NCI-H345 treated with DMSO at 0.1 percent for 48 hours (cell line): Measurements from ENCODE around the gene MICU1.
"Not testable (repeated sequence)": the region's sequence is repeated elsewhere in the genome, so short reads cannot be mapped to it uniquely, and the experiment has no call there.

Source experiments
- DNase-seq: peaks from one replicate; lab custom pipeline; 2025; ENCODE audit not compliant: unreplicated experiment; lab: John Stamatoyannopoulos, UW

Gene MICU1

DNA sequence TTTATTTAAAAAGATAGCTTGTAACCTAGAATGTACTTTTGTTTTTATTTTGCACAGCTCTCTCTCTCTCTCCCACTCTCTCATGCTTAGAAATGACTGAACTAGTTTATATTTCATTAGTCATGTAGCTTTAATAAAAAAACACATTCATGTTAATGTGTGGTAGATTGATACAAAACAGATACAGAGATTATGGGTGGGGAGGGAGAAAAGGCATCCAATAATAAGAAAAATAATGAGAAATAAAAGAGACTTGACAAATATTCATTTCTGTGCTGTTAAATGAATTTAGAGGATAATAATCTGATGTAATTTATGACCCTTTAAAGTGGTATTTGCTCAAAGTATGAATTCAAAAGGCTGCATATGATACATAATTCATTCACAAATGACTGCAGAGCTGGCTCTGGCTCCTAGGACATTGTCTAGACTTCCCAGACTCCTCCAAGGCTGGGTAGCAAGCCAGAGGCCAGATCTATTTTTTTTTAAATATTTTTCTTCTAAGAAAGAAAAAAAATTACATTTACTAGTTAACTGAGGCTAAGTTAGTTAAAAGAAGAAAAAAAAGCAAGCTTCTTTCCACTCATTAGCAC, 165.5 kb downstream of the MICU1 start:
- DNase-seq: no peak

- DNase-seq: no peak
Observed at GRCh38 chr10:72459301-72459700, 166.6 kb downstream of the MICU1 start.

GRCh38 chr10:72455889-72456595, 169.8 kb downstream of the MICU1 start:
- DNase-seq: no peak

GRCh38 chr10:72449941-72450441, 175.9 kb downstream of the MICU1 start:
- DNase-seq: no peak

- no peak for DNase-seq
Observed at GRCh38 chr10:72445851-72446250, 180.0 kb downstream of the MICU1 start.

- not testable (repeated sequence) for DNase-seq
Observed at GRCh38 chr10:72442969-72443368, 182.9 kb downstream of the MICU1 start.

DNA sequence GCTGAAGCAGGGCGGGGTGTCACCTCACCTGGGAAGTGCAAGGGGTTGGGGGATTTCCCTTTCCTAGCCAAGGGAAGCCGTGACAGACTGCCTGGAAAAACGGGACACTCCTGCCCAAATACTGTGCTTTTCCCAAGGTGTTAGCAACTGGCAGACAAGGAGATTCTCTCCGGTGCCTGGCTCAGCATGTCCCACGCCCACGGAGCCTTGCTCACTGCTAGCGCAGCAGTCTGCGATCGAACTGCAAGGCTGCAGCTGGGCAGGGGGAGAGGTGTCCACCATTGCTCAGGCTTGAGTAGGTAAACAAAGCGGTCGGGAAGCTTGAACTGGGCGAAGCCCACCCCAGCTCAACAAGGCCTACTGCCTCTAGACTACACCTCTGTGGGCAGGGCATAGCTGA, 190.3 kb downstream of the MICU1 start:
- no peak for DNase-seq

GRCh38 chr10:72430936-72431335, 194.9 kb downstream of the MICU1 start:
- DNase-seq: not testable (repeated sequence)

- DNase-seq: no peak
Observed at GRCh38 chr10:72429931-72430330, 195.9 kb downstream of the MICU1 start.

DNA sequence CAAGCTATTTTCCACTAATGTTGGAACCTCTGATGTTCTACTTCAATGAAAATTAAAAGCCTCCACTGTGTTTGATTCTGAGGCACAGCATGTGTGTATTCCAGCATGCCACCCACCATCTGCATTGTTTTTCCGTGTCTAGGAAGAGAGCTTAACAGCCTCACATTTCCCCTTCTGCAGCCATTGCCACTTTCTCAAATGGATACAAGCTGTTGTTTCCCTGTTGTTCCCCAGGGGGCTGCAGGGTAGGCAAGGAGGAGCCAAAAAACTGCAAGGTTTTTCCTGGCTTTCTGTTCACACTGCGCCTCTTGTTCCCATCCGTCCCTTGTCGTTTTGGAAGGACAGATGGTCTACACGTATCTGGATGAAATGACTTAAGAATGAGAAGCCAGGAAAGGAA, 198.9 kb downstream of the MICU1 start:
- DNase-seq: no peak

- DNase-seq: no peak
Observed at GRCh38 chr10:72425133-72425532, 200.7 kb downstream of the MICU1 start.

- DNase-seq: no peak
Observed at GRCh38 chr10:72424561-72424960, 201.3 kb downstream of the MICU1 start.

GRCh38 chr10:72423426-72423825, 202.5 kb downstream of the MICU1 start:
- DNase-seq: no peak

DNA sequence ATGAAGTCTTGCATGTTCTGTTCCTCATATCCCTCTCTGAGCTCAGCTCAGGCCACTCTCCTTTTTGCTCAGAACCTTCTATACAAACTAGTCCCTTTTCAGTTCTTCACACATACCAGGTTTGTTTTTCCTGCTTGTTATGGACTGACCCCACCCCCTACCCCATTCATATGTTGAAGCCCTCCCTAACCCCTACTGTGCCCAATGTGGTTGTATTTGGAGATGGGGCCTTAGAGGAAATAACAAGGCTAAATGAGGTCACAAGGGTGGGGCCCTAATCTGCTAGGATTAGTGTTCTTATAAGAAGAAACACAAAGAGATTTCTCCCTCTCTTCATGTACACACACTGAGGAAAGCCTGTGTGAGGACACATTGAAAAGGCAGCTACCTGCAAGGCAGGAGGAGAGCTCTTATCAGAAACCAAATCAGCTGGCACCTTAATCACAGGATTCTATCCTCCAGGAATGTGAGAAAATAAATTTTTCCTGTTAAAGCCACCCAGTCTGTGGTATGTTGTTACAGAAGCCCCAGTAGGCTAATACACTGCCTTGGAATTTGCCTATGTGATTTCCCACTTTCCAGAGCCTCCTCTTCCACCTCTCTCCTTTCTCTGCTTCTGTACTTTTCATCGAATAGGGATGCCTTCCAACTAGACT, 203.9 kb downstream of the MICU1 start:
- DNase-seq: no peak

GRCh38 chr10:72419241-72419640, 206.6 kb downstream of the MICU1 start:
- no peak for DNase-seq

GRCh38 chr10:72418679-72419078, 207.2 kb downstream of the MICU1 start:
- no peak for DNase-seq

- no peak for DNase-seq
Observed at GRCh38 chr10:72417971-72418370, 207.9 kb downstream of the MICU1 start.

GRCh38 chr10:72416661-72417060, 209.2 kb downstream of the MICU1 start:
- no peak for DNase-seq

DNA sequence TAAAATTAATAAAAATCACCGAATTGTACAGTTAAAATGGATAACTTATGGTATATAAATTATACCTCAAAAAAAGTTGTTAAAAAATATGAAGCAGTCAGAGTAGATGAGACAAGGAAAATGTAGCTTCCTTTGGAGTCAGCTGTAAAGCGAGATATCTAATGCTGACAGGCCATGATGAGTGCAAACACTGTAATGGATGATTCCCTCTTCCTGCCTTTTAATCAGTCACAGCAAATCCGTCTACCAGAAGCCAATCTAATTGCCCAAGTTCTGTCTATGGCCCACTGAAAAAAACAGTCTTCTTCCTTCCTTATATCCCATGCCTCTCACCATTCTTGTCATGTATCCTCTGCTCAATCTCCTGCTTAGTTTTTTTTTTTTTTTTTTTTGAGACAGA, 211.2 kb downstream of the MICU1 start:
- DNase-seq: no peak

DNA sequence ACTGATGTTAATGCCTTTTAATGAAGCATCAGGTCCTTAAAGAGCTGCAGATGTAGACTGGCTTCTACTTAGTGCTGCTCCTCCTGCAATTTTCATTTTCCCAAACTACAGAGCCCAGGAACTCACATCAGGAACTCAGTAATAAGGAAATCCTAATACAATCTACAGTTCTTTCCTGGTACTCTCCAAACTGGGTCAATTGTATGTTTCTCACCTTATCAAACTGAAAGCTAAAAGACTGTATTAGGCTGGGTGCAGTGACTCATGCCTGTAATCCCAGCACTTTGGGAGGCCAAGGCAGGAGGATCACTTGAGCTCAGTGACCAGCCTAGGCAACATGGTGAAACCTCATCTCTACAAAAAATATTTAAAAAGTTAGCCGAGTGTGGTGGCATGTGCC, 216.7 kb downstream of the MICU1 start:
- DNase-seq: no peak

DNA sequence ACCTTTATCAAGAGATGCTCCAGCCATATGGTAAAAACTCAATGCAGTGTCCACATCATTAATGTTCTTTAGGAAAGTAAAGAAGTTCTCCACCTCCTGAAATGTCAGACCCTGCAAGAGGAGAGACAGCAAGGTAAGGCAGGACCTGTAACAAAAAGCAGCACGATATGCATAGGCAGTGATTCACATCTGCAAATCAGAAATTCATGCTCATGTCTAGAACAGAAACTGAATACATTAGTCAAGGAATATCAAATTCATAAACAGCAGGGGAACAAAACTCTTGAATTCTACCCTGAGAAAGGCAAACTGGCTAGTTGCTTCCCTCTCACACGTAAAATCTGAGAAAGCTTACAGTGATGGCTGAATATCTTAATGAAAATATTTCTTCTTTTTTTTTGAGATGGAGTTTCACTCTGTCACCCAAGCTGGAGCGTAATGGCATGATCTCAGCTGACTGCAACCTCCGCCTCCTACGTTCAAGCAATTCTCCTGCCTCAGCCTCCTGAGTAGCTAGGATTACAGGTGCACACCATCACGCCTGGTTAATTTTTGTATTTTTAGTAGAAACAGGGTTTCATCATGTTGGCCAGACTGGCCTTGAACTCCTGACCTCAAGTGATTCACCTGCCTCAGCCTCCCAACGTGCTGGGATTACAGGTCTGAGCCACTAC, 217.8 kb downstream of the MICU1 start:
- no peak for DNase-seq

- no peak for DNase-seq
Observed at GRCh38 chr10:72407471-72407870, 218.4 kb downstream of the MICU1 start.
